IPS DF 19.7 (cell line): ENCODE measurements around the gene PYGO2.
"Not testable (repeated sequence)": the region's sequence is repeated elsewhere in the genome, so short reads cannot be mapped to it uniquely, and the experiment has no call there.

ENCODE experiments used
- DNase-seq: peaks from one replicate; pipeline ENCODE4 v3.0.0-alpha.2; 2013; ENCODE audit warnings: low read depth, low spot score

The PYGO2 gene

GRCh38 chr1:155000411-155000725 lies 38.8 kb upstream of the PYGO2 start:
- DNase-seq, result no peak

GRCh38 chr1:154999571-155000410 lies 38.2 kb upstream of the PYGO2 start:
- no peak for DNase-seq

GRCh38 chr1:154998818-154999570 lies 37.4 kb upstream of the PYGO2 start:
- DNase-seq, result no peak

GRCh38 chr1:154998201-154998780 lies 36.7 kb upstream of the PYGO2 start:
- no peak for DNase-seq

GRCh38 chr1:154996966-154997701 lies 35.6 kb upstream of the PYGO2 start:
- no peak for DNase-seq

GRCh38 chr1:154995301-154995983 lies 33.9 kb upstream of the PYGO2 start:
- not testable (repeated sequence) for DNase-seq

- DNase-seq, result no peak
Measured at GRCh38 chr1:154994591-154994990, 33.0 kb upstream of the PYGO2 start.

- no peak for DNase-seq
Measured at GRCh38 chr1:154994269-154994587, 32.6 kb upstream of the PYGO2 start.

- DNase-seq, result no peak
Measured at GRCh38 chr1:154993572-154994268, 32.1 kb upstream of the PYGO2 start, which contains the start of gene LENEP. TSS of gene LENEP (plus strand) at chr1:154993586. CDS start at chr1:154993608, 22 bp downstream.

GRCh38 chr1:154992721-154993571 lies 31.4 kb upstream of the PYGO2 start:
- DNase-seq, result no peak

GRCh38 chr1:154990276-154990675 lies 28.7 kb upstream of the PYGO2 start:
- no peak for DNase-seq

- no peak for DNase-seq
Measured at GRCh38 chr1:154989195-154989860, 27.7 kb upstream of the PYGO2 start.

GRCh38 chr1:154988058-154988954 lies 26.7 kb upstream of the PYGO2 start:
- DNase-seq, result no peak

- no peak for DNase-seq
Measured at GRCh38 chr1:154987326-154987725, 25.7 kb upstream of the PYGO2 start.

GRCh38 chr1:154986736-154987135 lies 25.2 kb upstream of the PYGO2 start:
- DNase-seq, result not testable (repeated sequence)

- DNase-seq, result no peak
Measured at GRCh38 chr1:154983776-154984466, 22.3 kb upstream of the PYGO2 start.

GRCh38 chr1:154982897-154983648 lies 21.5 kb upstream of the PYGO2 start, which contains the start of gene FLAD1:
TSS of gene FLAD1 (plus strand) at chr1:154983344. CDS start at chr1:154983695, 351 bp downstream.
- peak; percentile 100 for DNase-seq
